ENCODE results near the gene DGUOK.
"Not testable (repeated sequence)": the region's sequence is repeated elsewhere in the genome, so short reads cannot be mapped to it uniquely, and the experiment has no call there.

Gene DGUOK

DNA sequence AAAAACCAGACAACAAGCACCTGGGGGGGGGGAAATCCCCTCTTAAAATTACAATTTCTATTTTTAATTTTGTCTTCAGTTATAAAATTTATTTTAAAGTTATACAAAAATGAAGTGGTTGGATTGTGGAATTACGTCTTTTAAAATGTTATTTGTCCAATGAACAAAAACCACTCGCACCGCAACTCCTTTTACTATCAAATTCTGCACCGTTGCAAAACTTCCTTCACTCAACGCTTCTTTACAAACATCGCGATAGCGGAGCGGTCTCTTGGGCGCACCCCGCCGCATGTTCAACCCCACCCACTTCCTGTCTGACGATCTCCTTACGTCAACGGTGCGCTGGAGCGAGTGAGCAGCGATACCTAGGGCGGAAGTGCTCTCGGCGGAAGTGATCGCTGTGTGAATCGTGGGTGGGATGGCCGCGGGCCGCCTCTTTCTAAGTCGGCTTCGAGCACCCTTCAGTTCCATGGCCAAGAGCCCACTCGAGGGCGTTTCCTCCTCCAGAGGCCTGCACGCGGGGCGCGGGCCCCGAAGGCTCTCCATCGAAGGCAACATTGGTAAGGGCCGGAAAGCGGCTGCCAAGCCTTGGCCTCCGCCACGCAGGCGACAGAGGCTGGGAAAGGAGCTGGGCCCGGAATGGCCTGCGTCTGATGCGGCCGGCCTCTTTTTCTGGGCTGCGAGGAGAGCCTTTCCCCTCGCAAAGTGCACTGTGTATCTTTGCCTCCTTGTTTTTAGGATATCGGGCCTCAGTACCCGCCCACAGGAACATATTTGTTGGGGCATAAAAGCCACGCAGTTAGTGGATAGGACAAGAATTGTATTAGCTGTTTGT lies at the start of gene DGUOK:
TSS of gene DGUOK (plus strand) at position 388 of the 835 bp plus-strand sequence. CDS start at position 419, 31 bp downstream.
- DNase-seq, result peak; percentile 98

DNA sequence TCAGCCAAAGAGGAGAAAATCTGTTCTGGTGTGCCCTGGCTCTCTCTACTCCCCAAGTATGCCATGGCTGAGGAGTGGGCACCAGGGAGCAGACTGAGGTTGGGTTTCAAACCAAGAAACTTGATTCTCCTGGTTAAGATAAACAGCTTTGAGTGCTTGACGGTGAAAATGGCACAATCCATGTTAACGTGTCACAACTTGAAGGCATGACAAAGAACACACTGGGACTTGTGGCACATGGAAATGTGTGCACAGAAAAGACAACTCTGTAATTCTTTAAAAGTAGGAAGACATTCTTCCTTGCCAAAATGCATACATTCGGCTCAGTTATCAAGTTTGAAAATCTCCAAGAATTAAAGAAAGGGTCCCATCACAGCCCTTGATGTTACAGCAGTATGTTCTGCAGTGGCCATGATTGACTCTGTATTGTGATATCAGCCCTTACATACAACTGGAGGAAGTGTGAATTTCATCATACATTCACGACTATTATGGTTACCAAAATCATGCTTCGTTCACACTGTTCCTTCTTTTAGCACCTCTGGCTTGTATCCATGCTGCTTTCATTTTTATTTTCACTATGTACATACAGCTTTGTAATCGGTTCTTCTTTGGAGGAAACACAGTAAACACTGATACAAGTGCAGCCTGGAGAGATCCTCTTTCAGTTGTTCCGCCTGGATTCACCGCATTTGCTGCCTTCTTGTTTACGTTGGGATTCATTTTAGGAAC lies 49.4 kb upstream of the DGUOK start:
- no peak for DNase-seq

DNA sequence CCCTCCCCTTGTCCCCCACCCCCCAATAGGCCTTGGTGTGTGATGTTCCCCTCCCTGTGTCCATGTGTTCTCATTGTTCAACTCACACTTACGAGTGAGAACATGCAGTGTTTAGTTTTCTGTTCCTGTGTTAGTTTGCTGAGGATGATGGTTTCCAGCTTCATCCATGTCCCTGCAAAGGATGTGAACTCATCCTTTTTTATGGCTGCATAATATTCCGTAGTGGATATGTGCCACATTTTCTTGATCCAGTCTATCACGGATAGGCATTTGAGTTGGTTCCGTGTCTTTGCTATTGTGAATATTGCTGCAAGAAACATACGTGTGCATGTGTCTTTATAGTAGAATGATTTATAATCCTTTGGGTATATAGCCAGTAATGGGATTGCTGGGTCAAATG lies 48.7 kb upstream of the DGUOK start:
- not testable (repeated sequence) for DNase-seq

DNA sequence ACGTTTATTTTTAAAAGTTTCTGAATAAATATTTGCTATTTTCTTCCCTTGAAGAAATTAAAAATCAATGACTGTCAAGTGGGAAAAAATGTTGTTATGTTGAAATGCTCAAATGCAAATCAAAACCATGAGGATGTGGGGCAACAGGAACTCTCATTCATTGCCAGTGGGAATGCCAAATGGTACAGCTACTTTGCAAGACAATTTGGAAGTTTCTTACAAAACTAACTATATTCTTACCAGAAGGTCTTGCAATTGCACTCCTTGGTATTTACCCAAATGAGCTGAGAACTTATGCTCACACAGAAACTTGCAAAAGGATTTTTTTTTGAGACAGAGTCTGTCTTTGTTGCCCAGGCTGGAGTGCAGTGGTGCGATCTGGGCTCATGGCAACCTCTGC lies 41.3 kb upstream of the DGUOK start:
- DNase-seq, result no peak

DNA sequence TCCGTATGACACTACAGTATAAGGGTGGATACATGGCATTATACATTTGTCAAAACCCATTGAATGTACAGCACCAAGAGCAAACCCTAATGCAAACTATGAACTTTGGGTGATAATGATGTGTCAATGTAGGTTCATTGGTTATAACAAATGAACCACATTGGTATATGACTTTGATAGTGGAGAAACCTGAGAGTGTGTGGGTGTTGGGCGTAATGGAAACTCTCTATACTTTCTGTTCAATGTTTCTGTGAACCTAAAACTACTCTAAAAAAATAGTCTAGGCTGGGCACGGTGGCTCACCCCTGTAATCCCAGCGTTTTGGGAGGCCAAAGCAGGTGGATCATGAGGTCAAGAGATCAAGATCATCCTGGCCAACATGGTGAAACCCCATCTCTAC lies 40.3 kb upstream of the DGUOK start:
- DNase-seq, result no peak

DNA sequence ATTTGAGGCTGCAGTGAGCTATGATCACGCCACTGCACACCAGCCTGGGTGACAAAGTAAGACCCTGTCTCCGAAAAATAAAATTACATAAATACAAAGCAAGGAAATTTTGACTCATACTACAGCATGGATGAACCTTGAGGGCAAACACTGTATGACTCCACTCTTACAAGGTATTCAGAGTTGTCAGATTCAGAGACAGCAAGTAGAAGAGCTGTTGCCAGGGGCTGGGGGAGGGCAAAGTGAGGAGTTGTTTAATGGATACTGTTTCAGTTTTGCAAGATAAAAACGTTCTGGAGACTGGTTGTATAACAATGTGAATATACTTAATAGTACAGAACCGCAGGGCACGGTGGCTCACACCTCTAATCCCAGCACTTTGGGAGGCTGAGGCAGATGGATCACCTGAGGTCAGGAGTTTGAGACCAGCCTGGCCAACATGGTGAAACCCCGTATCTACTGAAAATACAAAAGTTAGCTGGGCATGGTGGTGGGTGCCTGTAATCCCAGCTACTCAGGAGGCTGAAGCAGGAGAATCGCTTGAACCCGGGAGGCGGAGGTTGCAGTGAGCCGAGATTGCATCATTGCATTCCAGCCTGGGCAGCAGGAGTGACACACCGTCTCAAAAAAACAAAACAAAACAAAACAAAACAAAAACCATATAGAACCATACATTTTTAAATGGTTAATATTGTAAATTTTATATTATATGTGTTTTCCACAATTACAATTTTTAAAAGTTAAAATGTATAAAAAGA lies 38.9 kb upstream of the DGUOK start:
- DNase-seq, result not testable (repeated sequence)

DNA sequence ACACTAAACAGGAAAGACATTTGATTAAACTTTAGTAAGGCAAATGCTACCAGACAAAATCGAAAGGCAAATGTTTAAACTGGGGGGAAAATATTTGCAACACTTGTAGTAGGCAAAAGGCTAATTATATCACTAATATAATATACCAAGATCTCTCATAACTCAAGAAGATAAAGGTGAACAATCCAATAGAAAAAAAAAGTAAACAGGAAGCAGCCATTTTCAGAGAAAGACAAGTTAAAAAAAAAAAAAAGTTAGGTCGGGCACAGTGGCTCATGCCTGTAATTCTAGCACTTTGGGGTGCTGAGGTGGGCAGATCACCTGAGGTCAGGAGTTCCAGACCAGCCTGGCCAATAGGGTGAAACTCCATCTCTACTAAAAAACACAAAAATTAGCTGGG lies 38.3 kb upstream of the DGUOK start:
- DNase-seq, result no peak

DNA sequence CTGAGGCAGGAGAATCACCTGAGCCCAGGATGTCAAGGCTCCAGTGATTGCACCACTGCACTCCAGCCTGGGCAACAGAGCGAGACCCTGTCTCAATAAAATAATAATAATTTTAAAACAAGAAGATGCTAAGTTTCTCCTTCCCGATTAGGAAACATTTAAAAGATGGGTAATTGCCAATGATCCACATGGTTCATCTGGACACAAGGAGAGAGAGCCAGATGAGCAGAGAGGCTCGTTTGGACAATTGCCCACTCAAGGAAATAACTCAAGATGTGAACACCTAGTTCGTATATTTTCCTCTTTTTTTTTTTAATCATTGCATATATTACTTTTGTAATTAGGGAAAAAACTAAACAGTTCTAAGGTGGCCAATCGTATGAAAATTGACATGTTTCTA lies 37.5 kb upstream of the DGUOK start:
- no peak for DNase-seq

DNA sequence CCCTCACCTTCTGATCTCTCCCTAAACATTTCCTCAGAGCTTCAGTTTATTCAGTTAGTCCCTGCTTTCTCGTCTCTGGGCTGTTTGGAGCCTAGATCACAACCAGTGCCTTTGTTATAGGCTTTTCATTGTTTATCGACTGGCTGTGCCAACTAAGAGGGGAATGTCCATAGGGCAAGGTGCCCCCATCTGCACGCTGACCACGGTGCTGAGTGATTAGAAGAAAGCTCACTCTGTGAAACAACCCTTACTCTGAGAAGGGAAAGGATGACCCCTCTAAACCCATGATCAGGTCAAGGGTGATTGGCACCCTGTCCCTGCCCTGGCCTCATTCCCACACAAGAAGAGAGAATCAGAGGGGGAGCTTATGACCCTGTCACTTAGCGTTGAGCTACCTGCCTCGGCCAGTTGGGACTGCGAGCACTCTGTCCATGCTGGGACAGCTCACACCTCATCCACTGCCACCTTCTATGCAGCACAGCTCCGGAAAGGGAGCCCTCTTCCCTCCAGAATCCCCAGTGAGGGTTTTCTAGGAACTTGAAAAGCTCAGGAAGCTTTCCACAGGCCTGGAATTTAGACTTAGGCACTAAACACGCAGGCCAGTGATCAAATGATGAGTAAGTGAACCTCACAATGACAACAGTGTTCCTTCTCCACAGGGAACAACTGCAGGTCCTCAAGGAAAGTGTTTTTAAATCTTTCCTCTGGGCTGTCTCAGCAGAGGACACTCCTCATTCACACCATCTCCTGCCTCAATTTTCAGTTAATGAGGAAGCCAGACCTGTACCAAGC lies 36.2 kb upstream of the DGUOK start:
- DNase-seq, result no peak

DNA sequence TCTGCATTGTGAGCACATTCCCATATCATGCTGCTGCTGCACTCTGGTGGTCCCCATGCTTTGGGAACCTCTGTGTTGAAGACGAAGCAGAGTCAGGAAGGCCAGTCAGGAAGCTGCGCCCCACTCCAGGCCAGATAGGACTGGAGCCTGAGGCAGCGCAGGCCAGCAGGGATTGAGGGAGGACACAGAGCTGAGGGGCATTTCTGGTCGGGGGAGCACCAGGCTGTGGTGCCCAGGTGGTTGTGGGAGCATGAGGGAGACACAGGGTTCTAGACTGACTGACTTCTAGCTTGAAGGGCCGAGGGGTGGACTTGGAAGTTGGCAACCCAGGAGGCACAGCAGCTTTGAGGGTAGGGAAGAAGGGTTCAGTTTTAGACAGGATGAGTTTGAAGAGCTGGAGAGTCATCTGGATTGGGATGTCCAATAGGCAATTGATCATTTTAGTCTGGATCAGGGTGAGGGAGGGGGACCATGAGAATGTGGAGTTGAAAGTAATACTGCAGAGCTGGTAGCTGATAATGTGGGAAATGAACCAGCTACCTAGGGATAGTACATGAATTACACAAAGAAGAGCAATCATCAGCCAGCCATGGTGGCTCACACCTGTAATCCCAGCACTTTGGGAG lies 35.3 kb upstream of the DGUOK start:
- no peak for DNase-seq

DNA sequence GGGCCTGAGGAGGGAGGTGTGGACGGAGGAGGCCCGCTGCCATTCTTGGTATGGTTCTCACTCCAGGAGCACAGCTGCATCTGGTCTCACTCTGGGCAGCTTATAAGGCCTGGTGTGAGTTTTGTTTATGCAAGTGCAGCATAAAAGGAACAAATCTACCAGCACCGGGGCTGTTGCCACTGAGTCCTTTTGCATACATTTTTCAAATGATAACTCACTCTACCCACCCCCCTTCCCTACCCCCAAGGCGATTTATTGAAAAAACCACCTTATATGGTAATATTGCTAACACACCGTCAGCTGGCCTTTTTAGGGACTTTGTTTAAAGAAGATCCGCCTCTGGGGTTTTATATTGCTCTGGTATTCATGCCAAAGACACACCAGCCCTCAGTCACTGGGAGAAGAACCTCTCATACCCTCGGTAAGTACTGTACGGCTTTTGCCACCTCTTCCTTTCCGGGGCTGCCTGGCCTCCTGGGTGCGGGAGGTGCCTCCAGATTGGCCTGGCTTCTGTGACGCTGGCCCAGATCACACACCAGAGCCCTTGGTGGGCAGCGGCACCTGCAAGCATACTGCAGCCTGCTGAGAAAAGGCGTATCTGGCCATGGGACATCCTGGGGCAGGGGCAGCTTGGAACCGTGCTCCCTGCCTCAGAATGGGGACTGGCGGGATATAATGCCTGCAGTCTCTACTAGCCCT lies 33.9 kb upstream of the DGUOK start, which contains the start of gene ACTG2:
TSS of gene ACTG2 (plus strand) at position 378 of the 699 bp plus-strand sequence. CDS start 8,304 bp downstream, outside the sequence.
- DNase-seq, result no peak

DNA sequence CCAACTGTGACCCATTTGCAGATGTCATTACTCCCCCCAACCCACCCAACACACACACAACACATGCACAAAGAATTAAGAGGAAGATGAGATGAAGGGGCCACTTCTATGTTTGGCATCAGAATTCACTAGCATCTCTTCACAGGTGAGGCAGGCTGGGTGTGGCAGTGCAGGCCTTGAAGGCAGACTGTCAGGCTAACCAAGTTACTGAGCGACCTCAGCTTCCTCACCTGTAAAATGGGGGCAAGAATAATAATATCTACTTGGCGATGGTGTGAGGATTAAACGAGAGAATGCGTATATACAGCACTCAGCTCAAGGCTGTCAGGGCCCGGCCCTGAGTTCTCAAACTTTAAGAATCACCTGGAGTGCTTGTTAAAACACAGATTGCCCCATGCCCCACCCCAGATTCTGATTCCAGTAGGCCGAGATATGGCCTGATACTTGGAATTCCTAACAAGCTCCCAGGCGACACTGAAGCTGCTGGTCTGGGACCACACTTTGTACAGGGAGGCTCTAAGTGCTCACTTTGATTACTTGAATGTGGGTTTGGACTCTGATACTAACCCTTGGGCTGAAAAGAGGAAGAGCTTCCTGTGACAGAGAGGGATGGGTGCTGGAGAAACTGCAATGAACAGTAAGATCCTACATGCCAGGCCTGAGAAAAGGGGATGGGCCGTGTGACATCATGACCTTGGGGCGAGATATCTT lies 32.8 kb upstream of the DGUOK start:
- DNase-seq, result no peak

DNA sequence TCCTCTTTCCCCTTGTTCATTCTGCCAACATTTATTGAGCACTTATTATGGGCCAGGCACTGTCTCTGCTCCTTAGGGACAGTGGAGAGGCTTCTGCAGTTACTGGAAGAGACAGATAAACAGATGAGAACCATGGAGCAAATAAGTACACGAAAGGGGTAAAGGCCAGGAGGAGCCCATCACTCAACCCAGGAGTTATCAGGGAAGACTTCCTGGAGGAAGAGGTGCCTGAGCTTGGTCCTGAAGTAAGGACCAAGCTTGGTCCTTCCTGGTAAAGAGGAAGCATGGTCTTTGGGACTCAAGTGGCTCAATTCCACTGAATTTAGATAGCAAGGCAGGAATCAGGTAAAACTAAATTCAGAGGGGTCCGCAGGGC lies 32.2 kb upstream of the DGUOK start:
- DNase-seq, result no peak

DNA sequence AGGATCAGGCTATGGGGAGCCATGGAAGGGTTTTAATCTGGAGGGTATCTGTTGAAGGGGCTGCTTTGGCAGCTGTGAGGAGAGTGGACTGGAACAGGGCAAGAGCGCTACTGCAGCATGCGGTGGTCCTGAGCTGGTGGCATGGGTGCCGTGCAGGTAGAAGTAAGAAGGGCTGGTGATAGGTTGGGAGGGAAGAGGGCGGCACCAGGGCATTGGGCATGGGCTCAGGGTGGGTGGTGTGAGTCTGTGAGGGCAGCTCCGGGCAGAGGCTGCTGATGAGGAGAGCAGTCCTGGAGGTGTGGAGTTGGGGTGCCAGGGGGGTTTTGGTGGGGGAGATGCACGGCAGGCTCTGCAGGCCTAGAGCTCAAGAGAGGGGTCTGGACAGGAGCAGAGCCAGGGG lies 31.8 kb upstream of the DGUOK start:
- no peak for DNase-seq

DNA sequence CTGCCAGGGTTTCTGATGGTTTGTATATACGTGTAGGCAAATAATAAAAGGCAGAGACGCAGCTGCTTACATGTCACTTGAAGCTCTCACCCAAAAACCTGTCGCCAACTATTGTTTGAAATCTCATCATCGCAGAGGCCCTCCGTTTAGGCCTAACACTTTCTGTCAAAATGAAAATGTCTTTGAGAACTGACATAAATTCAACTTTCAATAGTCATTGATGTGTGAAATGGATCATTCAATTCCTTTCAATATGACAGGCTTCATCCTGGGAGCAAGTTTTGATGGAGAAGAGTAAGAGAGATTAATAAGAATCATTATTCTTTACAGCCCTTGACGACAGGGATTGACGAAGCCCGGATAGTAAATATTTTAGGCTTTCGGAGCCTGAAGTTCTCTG lies 31.2 kb upstream of the DGUOK start:
- no peak for DNase-seq

DNA sequence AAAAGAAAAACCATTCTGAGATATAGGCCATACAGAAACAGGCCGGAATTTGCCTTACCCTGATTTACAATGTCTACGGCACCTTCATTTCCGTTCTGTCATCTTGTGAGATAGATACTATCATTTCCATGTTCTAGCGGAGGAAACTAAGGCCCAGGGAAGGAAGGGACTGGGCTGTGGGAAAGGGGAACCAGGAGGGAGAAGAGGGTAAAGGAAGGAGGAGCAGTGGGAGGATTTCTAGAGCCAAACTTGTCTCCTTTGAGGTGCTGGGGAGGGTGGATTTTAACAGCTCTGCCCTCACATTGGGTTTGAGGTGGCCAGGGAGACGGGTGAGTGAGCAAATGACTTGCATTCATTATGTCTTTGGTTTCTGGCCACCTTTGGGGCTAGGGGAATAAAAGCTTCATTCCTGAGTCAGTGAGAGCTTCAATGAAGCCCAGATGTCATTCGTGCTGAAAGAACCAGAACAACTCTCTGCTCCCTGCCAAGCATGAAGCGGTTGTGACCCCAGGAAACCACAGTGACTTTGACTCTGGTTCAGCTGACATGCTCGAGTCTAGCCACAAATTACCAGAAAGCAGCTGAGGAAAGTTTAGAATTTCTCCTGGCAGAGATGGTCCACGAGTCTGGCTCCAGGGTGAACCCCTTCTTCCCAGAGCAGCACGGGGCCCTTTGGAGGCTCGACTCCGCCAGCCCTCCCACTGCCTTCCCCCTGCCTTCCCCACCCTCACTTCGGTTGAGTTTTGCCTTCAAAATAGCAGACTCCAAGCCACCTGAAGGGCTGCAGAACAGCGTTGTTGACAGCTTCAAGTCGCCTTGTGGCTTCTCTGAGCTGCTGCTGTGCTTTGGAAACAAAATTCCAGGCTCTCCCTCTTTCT lies 30.1 kb upstream of the DGUOK start:
- peak; percentile 24 for DNase-seq

DNA sequence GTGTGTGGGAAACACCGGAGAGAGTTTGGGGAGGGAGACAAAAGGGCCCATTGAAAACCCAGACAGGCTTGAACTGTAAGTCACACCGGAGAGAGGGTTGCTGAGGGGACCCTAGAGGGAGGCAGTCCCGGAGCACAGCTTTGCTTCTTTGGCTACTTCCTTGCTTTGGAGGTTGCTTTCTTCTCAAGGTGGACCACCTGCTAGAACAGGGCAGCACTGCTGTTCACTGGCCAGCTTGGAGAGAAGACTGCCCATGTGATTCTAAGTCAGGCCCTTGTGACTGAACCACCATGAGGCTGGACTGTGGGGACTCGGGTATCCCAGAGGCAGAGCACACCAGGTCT lies 29.5 kb upstream of the DGUOK start:
- DNase-seq, result no peak

DNA sequence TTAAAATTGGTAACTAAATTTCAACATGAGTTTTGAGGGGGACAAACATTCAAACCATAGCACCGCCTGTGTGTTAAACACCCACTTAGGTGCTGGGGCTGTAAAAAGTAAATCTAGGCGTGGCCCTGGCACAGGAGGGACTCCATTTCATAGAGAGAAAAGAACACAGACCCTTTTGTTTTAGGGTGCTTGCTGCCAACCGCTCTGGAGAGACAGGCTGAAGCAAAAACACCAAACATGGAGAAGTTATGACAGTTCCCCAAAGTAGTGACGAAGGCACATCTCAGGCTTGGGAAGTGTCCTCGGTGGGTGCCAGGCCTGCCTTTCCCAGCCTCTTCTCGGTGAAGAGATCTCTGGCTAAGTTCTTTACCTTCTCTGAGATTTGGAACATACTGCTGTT lies 28.7 kb upstream of the DGUOK start:
- no peak for DNase-seq

DNA sequence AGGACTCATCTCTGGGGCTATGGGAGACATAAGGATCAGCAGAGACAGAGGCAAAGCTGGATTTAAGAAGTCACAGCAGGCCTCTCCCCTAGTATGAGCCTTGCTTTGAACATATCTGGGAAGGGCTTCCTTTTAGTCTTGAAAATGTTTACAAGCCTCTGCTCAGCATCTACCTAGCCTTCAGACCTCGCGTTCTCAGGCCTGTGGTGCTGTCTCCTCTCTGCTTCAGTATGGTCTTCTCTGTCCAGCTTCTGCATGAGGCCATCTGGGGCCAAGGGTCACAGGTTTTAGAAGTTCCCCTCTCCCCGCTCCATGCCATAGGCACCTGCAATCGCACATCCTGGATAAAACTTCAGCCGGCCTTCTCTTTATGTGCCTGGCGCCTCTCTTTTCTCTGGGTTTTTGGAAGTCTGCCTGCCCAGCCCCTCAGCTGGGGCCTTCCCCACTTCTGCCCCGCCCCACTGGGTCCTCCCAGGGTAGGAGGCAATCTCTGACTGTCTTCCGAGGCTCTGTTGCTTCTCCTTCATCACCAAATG lies 26.8 kb upstream of the DGUOK start:
- no peak for DNase-seq

DNA sequence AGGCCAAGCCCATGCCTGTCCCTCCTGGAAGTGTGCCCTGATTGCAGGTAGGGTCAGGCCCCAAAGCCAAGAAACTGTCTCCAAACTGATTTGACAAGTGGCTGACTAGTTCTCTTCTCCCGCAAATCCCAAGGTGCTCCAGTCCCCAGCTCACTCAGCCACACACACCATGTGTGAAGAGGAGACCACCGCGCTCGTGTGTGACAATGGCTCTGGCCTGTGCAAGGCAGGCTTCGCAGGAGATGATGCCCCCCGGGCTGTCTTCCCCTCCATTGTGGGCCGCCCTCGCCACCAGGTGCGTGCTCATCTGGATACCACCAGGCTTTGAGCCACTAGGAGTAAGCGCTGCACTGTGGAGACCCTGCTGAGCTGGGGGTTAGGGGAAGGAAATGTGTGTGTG lies 25.5 kb upstream of the DGUOK start:
- no peak for DNase-seq

All from CD4-positive, alpha-beta T cell treated with Interleukin-10 for 1 hour (primary cell).